Measurements from ENCODE around the gene FGGY.

DNA sequence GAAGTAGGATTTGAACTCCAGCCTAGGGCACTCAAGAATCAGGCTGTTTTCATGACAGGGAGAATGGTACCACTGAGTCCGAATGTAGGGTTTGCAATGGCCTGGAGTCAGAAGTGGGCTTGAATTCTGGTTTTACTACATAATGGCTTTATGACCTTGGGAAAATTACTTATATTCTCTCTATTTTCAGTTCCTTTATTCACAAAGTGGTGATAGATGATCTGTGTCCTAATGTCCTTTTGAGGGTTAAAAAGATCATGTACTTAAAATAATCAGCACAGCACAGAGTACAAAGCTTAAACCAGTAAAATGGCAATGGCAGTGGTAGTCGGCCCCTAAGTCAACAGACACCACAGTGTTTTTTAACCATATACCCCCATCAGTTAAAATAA lies 454.1 kb downstream of the FGGY start:
- TF ChIP-seq POLR2A (IDR thresholded peaks at IDR 0.05): no peak
- TF ChIP-seq CTCF (IDR thresholded peaks at IDR 0.05): no peak
- TF ChIP-seq EP300 (IDR thresholded peaks at IDR 0.05): no peak
- no peak for TF ChIP-seq POLR2AphosphoS5 (IDR thresholded peaks at IDR 0.05)
